ENCODE results near the gene MECR. TPM values are rescaled to one million over a fixed set of nuclear protein-coding genes. Genes with fewer than 3 reads are reported as not detected.

The MECR gene
- total RNA-seq, 1 experiment from 2014 or later, result 42.9 TPM

DNA sequence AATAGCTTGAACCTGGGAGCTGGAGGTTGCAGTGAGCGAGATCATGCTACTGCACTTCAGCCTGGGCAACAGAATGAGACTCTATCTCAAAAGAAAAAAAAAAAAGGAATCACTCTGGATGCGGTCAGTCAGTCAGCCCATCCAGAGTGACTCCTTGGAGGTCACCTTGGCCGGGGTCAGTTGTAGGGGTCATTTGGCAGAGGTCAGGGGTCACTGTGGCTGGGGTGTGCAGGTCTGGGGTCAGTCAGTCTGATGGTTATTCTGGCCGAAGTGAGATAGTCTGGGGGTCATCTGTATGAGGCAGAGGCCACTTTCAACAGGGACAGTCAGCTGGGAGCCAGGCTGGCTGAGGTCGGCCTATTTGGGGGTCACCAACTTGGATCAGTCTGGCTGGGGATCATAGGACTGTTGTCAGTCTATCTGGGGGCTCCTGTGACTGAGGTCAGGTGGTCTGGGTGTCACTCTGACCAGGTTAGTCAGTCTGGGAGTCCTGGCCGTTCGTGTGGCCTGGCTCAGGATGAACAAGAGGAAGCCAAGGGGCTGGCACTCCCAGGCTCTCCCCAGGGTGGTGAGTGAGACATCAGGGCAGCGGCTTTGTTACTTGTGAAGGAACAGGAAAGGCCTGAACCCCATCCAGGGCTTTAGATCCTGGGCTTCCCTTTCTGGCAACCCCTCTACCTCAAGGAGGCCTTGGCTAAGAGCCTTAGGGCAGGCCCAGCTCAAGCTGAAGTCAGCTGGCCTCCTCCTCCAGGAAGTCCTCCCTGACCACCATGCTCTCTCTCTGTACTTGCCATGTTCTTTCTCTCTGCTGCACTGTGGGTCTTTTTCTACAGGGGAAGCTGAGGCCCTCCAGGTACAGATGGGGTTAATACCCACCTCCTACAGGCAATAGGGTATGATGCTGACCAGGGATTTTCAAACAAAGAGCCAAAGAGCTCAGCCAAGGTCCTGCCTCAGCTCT is 20.7 kb upstream of the MECR start:
- Histone ChIP-seq H3K27ac (ENCODE audit: low read depth, low read length) (no peak overlapping the region), H3K79me2 (ENCODE audit: insufficient read depth, low read length) (peaks cover 3% of the 10 kb centered on the region; the same call in 1 of the 2 replicates), H3K9me2 (ENCODE audit: insufficient read depth) (no peaks in the 10 kb centered on the region), H2AFZ (ENCODE audit: low read depth, low read length, poor library complexity, severe bottlenecking) (no peak overlapping the region), H3K4me3 (replicated peaks in 1 of 2; ENCODE audit: low read depth in 1 of 2, low read length in 2 of 2) (no peak overlapping the region), H3K36me3 (ENCODE audit: control insufficient read depth in 1 of 2, insufficient read depth in 2 of 2, low read length in 2 of 2) (no peaks in the 10 kb centered on the region), H3K9me3 (ENCODE audit: control insufficient read depth in 1 of 2, insufficient read depth in 1 of 2, low read depth in 1 of 2, low read length in 2 of 2) (no peaks in the 10 kb centered on the region), H3K9ac (ENCODE audit: low read length) (no peak overlapping the region), H3K4me1 (ENCODE audit: control insufficient read depth in 1 of 2, insufficient read depth in 2 of 2, low read length in 2 of 2) (peaks cover 8 to 9% of the 10 kb centered on the region in 2 experiments), H3K4me2 (ENCODE audit: low read length) (no peak overlapping the region), H4K20me1 (ENCODE audit: insufficient read depth) (no peaks in the 10 kb centered on the region), H3K27me3 (ENCODE audit: insufficient read depth, low read length) (no peaks in the 10 kb centered on the region)
- ATAC-seq (no peak), DNase-seq (ENCODE audit: low read depth, low spot score) (no peak)
- ChIA-PET RAD21 (ENCODE audit: low non-redundant PET in 1 of 2, low total read pairs in 2 of 2, uncharacterized antibody in 2 of 2, unreplicated experiment in 2 of 2) (no interaction called here), POLR2A (no interaction called here), CTCF (no interaction called here)
- TF ChIP-seq EGR1 (IDR thresholded peaks at IDR 0.05; ENCODE audit: low read depth) (no peak), TCF7L2 (IDR thresholded peaks at IDR 0.05; ENCODE audit: borderline replicate concordance, extremely low read depth, insufficient read depth, insufficient read length) (no peak), EZH2phosphoT487 (IDR thresholded peaks at IDR 0.05; ENCODE audit: borderline replicate concordance) (no peak), FOSL1 (IDR thresholded peaks at IDR 0.05; ENCODE audit: low read depth) (no peak), POLR2AphosphoS5 (IDR thresholded peaks at IDR 0.05; ENCODE audit: low read depth, low read length) (no peak), EZH2 (IDR thresholded peaks at IDR 0.05) (no peak), ELF1 (IDR thresholded peaks at IDR 0.05; ENCODE audit: borderline replicate concordance, low read depth) (no peak), SRF (IDR thresholded peaks at IDR 0.05; ENCODE audit: low read depth) (no peak), JUND (IDR thresholded peaks at IDR 0.05) (no peak), SIN3A (IDR thresholded peaks at IDR 0.05; ENCODE audit: low read depth) (no peak), YY1 (IDR thresholded peaks at IDR 0.05; ENCODE audit: extremely low read depth, insufficient replicate concordance, low read depth, low read length) (no peak)
- TF ChIP-seq, protein P1, sequence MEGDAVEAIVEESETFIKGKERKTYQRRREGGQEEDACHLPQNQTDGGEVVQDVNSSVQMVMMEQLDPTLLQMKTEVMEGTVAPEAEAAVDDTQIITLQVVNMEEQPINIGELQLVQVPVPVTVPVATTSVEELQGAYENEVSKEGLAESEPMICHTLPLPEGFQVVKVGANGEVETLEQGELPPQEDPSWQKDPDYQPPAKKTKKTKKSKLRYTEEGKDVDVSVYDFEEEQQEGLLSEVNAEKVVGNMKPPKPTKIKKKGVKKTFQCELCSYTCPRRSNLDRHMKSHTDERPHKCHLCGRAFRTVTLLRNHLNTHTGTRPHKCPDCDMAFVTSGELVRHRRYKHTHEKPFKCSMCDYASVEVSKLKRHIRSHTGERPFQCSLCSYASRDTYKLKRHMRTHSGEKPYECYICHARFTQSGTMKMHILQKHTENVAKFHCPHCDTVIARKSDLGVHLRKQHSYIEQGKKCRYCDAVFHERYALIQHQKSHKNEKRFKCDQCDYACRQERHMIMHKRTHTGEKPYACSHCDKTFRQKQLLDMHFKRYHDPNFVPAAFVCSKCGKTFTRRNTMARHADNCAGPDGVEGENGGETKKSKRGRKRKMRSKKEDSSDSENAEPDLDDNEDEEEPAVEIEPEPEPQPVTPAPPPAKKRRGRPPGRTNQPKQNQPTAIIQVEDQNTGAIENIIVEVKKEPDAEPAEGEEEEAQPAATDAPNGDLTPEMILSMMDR (IDR thresholded peaks at IDR 0.05 in 2 of 3, conservative IDR thresholded peaks at IDR 0.05 in 1 of 3; ENCODE audit: borderline replicate concordance in 1 of 3, insufficient read depth in 1 of 3, low read depth in 2 of 3, low read length in 2 of 3), result no peak
- TF ChIP-seq, protein P2, sequence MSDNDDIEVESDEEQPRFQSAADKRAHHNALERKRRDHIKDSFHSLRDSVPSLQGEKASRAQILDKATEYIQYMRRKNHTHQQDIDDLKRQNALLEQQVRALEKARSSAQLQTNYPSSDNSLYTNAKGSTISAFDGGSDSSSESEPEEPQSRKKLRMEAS (IDR thresholded peaks at IDR 0.05), result no peak
- TF ChIP-seq, protein P3, sequence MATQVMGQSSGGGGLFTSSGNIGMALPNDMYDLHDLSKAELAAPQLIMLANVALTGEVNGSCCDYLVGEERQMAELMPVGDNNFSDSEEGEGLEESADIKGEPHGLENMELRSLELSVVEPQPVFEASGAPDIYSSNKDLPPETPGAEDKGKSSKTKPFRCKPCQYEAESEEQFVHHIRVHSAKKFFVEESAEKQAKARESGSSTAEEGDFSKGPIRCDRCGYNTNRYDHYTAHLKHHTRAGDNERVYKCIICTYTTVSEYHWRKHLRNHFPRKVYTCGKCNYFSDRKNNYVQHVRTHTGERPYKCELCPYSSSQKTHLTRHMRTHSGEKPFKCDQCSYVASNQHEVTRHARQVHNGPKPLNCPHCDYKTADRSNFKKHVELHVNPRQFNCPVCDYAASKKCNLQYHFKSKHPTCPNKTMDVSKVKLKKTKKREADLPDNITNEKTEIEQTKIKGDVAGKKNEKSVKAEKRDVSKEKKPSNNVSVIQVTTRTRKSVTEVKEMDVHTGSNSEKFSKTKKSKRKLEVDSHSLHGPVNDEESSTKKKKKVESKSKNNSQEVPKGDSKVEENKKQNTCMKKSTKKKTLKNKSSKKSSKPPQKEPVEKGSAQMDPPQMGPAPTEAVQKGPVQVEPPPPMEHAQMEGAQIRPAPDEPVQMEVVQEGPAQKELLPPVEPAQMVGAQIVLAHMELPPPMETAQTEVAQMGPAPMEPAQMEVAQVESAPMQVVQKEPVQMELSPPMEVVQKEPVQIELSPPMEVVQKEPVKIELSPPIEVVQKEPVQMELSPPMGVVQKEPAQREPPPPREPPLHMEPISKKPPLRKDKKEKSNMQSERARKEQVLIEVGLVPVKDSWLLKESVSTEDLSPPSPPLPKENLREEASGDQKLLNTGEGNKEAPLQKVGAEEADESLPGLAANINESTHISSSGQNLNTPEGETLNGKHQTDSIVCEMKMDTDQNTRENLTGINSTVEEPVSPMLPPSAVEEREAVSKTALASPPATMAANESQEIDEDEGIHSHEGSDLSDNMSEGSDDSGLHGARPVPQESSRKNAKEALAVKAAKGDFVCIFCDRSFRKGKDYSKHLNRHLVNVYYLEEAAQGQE (IDR thresholded peaks at IDR 0.05; ENCODE audit: low read depth), result no peak
- intact Hi-C loops (cut with micrococcal nuclease), result no loop called here
- BruUV-seq (replicated peaks), result no TSS peak
